Activated T-cell treated with anti-CD3 and anti-CD28 coated beads, Interleukin-2, amount 50 U/mL, for 24 hours (primary cell): ENCODE measurements around the gene BTN2A1.

Experiments
- DNase-seq: peaks from one replicate; pipeline ENCODE4 v3.0.0-alpha.2; 2020
- H3K27ac Mint-ChIP-seq: 2 replicates; pipeline ENCODE4 v1.8.0; 2020; ENCODE audit warnings: mild to moderate bottlenecking, mixed read lengths
- H3K27me3 Mint-ChIP-seq: 2 replicates; pipeline ENCODE4 v1.8.0; 2020; ENCODE audit warnings: mixed read lengths
- H3K36me3 Mint-ChIP-seq: 2 replicates; pipeline ENCODE4 v1.8.0; 2020; ENCODE audit warnings: low read depth, mixed read lengths
- H3K4me1 Mint-ChIP-seq: 2 replicates; pipeline ENCODE4 v1.8.0; 2020; ENCODE audit warnings: low read depth, mixed read lengths
- H3K4me3 Mint-ChIP-seq: 2 replicates; pipeline ENCODE4 v1.8.0; 2020; ENCODE audit warnings: mild to moderate bottlenecking, moderate library complexity, mixed read lengths
- H3K9me3 Mint-ChIP-seq: 2 replicates; pipeline ENCODE4 v1.8.0; 2020; ENCODE audit warnings: mixed read lengths

The BTN2A1 gene

DNA sequence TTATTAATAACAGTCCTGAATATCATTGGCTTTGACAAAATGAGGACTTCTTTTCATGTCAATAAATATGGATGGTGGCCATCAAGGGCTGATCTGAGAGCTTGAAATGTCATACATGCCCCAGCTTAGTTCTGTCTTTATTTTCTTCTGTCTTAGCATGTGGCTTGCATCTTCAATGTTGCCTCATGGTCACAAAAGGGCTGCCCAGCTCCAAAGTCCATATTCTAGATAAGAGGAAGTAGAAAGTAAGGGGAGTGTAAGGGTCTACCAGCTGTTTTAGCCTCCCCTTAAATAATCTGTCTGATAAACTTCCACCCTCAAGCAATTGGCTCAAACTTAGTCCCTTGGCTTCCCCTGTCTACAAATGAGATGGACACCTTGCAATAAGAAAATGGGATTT is 14.2 kb downstream of the BTN2A1 start:
- Mint-ChIP-seq H3K27me3 (no peaks in the 10 kb centered on the region), H3K9me3 (peaks cover 10% of the 10 kb centered on the region), H3K27ac (peak overlapping the region; percentile 12), H3K4me1 (peaks cover 40% of the 10 kb centered on the region), H3K4me3 (no peak overlapping the region), H3K36me3 (peaks cover 77% of the 10 kb centered on the region)
- DNase-seq: no peak

DNA sequence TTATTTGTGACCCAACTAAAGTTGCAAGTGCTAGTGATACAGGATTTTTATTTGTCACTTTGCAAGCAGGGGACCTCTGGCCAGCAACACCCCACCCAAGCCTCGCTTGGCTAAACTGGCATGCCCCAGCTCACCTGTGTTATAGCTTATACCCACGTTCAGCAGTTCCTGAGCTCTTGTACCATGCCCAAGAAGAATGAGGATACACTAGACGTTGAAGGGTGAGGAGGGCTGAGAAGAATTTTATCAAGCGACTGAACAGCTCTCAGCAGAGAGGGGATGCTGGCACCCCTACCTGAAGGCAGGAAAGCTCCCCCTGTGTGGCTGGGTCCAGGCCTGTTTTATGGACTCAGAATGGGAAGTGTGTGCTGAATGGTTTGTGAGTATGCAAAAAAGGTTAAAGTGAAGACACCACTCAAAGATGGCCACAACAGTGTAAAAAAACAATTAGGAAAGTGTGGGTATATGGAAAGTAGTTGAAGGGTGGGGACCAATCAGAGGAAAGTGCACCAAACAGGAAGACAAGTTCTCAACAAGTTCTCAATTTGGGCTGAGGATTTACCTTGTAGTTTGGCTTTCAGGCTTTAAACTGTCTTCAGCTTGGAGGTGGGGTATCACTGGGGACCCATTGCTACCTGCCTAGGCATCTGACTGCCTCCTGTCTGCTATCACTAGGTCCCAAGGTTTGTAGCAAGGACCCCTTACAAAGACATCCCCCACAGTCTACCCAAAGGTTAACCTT is 15.0 kb downstream of the BTN2A1 start:
- peak overlapping the region; percentile 100 for H3K27ac Mint-ChIP-seq
- peaks cover 70% of the 10 kb centered on the region for H3K36me3 Mint-ChIP-seq

DNA sequence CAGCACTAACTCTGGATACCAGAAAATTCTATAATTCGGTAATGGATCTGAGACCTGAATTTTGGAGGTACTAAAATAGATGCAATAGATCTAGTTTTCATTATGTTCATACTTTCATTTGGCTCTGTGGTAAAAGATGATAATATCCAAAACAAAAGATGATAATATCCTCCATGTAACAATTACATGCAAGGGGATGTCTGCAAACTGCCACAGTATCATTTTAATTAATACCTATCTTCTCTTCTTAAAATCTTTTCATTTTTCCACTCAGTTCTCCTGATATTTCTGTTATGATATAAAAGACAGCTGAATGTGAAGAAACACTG is 15.6 kb downstream of the BTN2A1 start:
- H3K27ac Mint-ChIP-seq: peak overlapping the region; percentile 100
- H3K27me3 Mint-ChIP-seq: no peaks in the 10 kb centered on the region
- DNase-seq: no peak
- peaks cover 48% of the 10 kb centered on the region for H3K4me1 Mint-ChIP-seq
- peaks cover 63% of the 10 kb centered on the region for H3K36me3 Mint-ChIP-seq
- H3K4me3 Mint-ChIP-seq: peak overlapping the region; percentile 98
- H3K9me3 Mint-ChIP-seq: peaks cover 10% of the 10 kb centered on the region

More for the DNA sequence above, 15.0 kb downstream of the BTN2A1 start:
- H3K27me3 Mint-ChIP-seq: no peaks in the 10 kb centered on the region
- peak overlapping the region; percentile 98 for H3K4me3 Mint-ChIP-seq
- H3K4me1 Mint-ChIP-seq: peaks cover 47% of the 10 kb centered on the region
- peaks cover 10% of the 10 kb centered on the region for H3K9me3 Mint-ChIP-seq
- no peak for DNase-seq

DNA sequence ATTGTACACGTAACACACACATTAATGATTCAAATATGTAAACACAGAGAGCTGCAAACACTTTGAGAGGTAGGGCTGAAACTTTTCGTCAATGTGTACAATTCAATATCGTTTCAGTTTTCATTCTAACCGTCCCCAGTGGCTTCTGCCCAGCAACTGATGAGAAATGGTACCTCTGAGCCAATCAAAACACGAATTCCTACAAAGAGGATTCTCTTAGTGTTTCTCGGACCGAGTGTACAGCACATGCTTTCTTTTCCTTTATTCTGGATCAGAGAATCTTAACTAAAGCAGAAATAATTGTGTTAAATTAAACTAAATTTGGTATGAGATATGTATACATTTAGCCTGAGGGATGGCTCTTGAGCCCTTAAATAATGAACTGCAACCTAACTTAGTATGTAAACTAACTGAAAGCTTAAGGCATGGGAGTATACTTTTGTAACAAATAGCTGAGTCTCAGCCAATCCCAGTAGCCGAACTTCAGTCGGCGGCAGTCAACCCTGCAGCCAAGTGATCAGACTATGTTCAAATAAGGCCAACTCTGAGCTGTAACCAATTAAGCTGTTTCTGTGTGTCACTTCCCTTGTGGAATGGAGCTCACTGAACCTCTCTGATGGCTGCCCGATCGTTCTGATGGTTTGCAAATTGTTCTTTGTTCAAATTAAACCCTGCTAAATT is 16.1 kb downstream of the BTN2A1 start:
- H3K27ac Mint-ChIP-seq: peak overlapping the region; percentile 100

DNA sequence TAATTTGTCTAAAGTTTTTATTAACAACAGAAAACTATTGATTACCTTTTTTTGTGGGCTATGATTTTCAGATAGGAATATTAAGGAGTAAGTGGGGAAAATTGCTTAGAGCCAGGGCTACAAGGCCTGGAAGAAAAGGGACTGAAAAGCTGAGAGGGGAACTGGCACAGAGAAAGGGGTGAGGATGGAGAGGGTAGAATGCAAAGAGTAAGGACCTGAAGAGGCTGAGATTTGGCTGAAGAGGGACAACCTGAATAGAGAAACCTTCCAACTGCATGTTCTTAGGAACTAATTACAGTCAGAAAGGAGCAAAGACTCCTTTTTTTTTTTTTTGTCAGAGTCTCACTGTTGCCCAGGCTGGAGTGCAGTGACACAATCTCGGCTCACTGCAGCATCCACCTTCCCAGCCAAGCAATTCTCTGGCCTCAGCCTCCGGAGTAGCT is 16.7 kb downstream of the BTN2A1 start:
- Mint-ChIP-seq H3K36me3 (peaks cover 54% of the 10 kb centered on the region), H3K4me3 (peak overlapping the region; percentile 98), H3K9me3 (peaks cover 10% of the 10 kb centered on the region), H3K27ac (peak overlapping the region; percentile 100), H3K4me1 (peaks cover 45% of the 10 kb centered on the region), H3K27me3 (no peaks in the 10 kb centered on the region)
- no peak for DNase-seq

More for the DNA sequence above, 16.1 kb downstream of the BTN2A1 start:
- no peaks in the 10 kb centered on the region for H3K27me3 Mint-ChIP-seq
- peak; percentile 73 for DNase-seq
- H3K36me3 Mint-ChIP-seq: peaks cover 58% of the 10 kb centered on the region
- peak overlapping the region; percentile 98 for H3K4me3 Mint-ChIP-seq
- peaks cover 10% of the 10 kb centered on the region for H3K9me3 Mint-ChIP-seq
- H3K4me1 Mint-ChIP-seq: peaks cover 45% of the 10 kb centered on the region

DNA sequence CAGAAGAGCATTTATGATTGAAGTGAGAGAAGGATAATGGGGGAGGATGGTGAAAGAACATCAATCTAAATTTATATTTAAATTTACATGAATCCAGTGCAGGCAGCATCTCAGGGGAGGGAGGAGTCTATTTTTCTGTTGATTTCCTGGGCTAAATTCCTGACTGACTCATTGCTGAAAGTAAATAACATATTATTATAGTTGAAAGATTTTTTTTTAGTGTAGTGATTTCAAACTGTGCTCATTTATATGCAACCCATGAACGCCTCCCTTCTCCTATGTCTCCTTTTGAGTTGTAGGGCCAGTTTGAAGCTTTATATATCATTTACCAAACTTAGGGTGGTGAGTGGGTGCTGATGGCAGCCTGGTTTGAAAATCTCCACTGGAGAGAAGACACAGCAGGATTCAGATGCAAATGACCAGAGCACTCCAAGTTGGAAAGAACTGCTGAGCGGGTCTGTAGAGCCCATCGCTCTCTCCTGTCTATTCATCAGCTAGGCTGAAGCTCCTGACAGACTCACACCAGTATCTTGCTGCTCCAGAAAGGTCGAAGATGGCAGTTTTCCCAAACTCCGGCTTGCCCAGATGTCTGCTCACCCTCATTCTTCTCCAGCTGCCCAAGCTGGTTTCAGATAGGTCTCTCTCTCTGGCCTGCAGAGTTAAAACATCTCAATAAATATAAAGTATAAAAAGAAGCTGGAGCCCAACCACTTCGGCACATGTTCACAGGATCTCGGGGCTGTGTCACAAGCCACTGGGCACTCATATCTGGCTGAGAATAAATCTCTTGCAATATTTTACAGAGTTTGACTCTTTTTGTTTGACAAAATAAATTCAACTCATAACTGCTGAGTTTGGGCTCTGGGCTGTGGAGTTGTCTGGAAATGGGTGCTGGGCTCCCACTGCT is 18.3 kb downstream of the BTN2A1 start:
- no peak overlapping the region for H3K4me3 Mint-ChIP-seq
- peaks cover 10% of the 10 kb centered on the region for H3K9me3 Mint-ChIP-seq
- peak overlapping the region; percentile 73 for H3K27ac Mint-ChIP-seq
- peaks cover 40% of the 10 kb centered on the region for H3K36me3 Mint-ChIP-seq
- no peak for DNase-seq
- no peaks in the 10 kb centered on the region for H3K27me3 Mint-ChIP-seq
- H3K4me1 Mint-ChIP-seq: peaks cover 45% of the 10 kb centered on the region

DNA sequence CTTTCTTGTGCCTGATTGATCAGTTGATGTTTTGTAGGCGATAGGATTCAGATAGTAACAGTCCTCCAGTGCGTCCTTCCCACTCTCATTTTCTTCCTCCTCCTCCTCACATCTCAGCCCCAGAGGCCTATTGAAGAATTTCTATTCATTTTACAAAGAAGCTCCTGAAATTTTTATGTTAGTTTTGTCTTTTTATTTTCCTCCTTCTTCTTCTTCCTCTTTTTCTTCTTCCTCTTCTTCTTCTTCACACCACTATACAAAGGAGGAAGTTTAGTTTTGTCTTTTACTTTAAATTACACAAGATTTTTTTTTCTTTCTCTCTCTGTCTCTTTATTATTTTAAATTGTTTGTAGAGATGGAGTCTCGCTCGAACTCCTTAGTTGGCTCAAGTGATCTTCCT is 19.1 kb downstream of the BTN2A1 start:
- Mint-ChIP-seq H3K4me3 (no peak overlapping the region), H3K27me3 (no peaks in the 10 kb centered on the region), H3K27ac (peak overlapping the region; percentile 73), H3K4me1 (peaks cover 45% of the 10 kb centered on the region), H3K9me3 (peaks cover 5% of the 10 kb centered on the region), H3K36me3 (peaks cover 33% of the 10 kb centered on the region)
- DNase-seq: no peak

DNA sequence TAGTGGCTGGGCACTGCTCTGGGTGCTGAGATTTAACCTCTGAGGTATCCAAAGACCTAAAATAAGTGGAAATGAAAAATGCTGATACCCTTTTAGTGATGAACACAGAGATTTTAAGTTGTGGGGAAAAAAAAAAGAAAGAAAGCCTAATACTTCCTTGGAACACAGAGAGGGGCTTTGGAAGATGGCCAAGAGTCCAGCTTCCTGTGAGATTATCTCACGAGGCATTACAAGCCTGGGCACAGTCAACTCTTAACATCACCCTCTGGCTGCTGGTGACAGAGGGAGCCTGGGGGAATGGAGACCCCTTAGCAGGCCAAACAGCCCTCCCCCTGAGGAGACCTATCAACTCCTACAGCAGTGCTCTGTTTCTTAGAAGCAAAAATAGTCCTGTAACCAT is 19.7 kb downstream of the BTN2A1 start:
- H3K4me1 Mint-ChIP-seq: peaks cover 43% of the 10 kb centered on the region

DNA sequence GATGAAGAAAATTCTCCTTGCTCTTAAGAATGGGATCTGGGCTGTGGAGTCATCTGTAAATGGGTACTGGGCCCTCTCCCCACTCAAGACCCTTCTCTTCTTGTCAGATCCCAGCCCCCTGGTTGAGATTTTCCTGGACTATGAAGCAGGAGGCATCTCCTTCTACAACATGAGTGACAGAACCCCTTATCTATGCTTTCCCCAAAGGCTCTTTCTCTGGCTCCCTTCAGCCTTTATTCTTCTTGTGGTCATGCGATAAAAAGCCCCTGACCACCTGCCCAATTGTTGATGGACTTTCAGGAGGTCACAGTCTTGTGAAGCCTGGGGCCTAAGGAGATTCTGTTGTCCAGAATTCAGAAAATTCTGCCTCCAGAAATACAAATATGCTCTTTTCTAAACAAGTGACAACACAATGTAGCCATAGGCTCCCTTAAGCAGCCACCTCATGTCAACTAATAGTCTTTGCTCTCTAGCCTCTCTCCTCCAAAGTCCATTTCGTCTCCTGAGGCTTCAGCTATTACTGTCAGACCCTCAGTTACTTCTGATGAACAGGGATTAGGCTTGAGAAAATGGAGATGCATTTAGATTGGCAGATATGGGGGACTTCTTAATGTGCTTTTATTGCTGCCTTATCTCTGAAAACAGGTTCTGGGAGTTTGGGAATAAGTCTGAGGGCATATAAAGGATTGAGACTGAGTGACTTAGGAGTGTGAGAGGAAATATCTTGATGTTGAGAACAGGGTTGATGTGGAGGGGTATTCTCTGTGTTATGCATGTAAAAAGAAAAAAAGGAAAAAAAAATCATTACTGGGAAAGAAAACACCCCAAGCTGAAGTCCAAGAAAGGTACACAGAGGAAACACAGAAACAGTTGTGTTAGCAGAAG is 20.6 kb downstream of the BTN2A1 start:
- Mint-ChIP-seq H3K36me3 (peaks cover 24% of the 10 kb centered on the region), H3K9me3 (no peaks in the 10 kb centered on the region), H3K4me3 (no peak overlapping the region), H3K27me3 (no peaks in the 10 kb centered on the region), H3K27ac (peak overlapping the region; percentile 52), H3K4me1 (peaks cover 34% of the 10 kb centered on the region)
- DNase-seq: no peak

More for the DNA sequence above, 19.7 kb downstream of the BTN2A1 start:
- Mint-ChIP-seq H3K36me3 (peaks cover 29% of the 10 kb centered on the region), H3K4me3 (no peak overlapping the region), H3K27ac (peak overlapping the region; percentile 48), H3K27me3 (no peaks in the 10 kb centered on the region), H3K9me3 (peaks cover 4% of the 10 kb centered on the region)
- DNase-seq: no peak

DNA sequence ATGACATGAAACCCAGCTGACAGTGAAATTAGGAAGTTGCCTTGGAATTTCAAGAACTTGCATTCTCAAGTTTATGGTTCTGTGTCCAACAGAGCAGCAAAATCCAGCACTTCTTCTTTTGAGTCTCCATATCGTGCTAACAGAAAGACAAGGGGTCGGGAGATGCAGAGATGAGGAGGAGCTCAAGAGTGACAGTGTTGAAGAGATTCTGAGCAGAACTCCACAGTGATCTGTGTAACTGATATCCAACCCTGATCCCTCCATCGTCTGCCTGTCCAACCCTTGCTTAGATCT is 21.2 kb downstream of the BTN2A1 start:
- Mint-ChIP-seq H3K36me3 (peaks cover 21% of the 10 kb centered on the region), H3K4me3 (no peak overlapping the region), H3K4me1 (peaks cover 30% of the 10 kb centered on the region), H3K27ac (no peak overlapping the region), H3K9me3 (no peaks in the 10 kb centered on the region), H3K27me3 (no peaks in the 10 kb centered on the region)
- DNase-seq: no peak

DNA sequence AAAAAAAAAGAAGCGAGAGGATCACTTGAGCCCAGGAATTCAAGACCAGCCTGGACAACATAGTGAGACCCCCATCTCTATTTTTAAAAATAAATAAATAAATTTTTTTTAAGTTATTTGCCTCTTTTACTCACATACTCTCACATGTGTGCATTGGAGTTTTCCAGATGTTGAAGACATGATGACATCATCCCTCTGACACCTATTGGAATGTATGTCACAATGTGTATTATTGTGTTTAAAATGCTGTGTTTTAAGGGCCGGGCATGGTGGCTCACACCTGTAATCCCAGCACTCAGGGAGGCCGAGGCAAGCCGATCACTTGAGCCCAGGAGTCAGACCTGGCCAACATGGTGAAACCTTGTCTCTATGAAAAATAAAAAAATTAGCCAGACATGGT is 24.6 kb downstream of the BTN2A1 start:
- peaks cover 2% of the 10 kb centered on the region for H3K9me3 Mint-ChIP-seq
- no peak overlapping the region for H3K27ac Mint-ChIP-seq
- no peaks in the 10 kb centered on the region for H3K27me3 Mint-ChIP-seq
- H3K4me3 Mint-ChIP-seq: no peak overlapping the region
- DNase-seq: no peak
- peaks cover 4% of the 10 kb centered on the region for H3K4me1 Mint-ChIP-seq
- no peaks in the 10 kb centered on the region for H3K36me3 Mint-ChIP-seq

DNA sequence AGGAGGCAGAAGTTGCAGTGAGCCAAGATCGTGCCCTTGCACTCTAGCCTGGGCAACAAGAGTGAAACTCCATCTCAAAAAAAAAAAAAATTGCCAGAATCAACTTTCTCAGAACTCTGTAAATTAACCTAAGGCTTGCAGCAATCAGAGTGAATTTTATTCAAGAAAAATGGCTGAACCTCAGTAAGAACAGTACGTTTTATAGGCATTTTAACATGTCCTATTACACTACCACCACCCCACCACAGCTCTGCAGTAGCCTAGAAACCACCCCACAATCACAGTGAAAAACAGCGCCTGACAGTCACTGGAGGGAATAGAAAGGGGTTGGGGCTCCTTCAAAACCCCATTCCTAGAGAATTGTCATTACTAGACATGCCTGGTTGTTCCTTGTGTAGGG is 26.0 kb downstream of the BTN2A1 start:
- H3K27me3 Mint-ChIP-seq: no peaks in the 10 kb centered on the region
- peaks cover 9% of the 10 kb centered on the region for H3K9me3 Mint-ChIP-seq
- H3K4me3 Mint-ChIP-seq: no peak overlapping the region
- H3K27ac Mint-ChIP-seq: no peak overlapping the region
- H3K4me1 Mint-ChIP-seq: no peaks in the 10 kb centered on the region
- no peak for DNase-seq
- peaks cover 3% of the 10 kb centered on the region for H3K36me3 Mint-ChIP-seq

DNA sequence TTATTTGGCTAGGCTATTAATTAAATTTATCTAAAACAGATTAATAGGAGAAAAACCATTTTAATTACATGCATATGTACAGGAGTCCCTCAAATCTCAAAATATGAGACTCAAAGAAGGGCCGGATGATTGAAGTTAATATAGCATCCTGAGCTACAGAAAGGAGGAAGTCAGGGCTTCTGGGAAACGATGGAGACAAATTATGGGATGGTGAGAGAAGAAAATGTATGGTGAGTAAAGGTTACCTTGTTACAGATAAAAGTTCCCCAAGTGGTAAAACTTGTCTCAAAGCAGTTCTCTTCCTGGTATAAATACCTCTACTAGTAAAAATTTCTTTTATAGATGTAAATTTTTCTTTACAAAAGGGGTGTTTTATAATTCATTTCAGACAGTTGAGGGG is 26.4 kb downstream of the BTN2A1 start:
- Mint-ChIP-seq H3K4me1 (no peaks in the 10 kb centered on the region), H3K27ac (no peak overlapping the region), H3K9me3 (peaks cover 9% of the 10 kb centered on the region), H3K27me3 (no peaks in the 10 kb centered on the region), H3K4me3 (no peak overlapping the region), H3K36me3 (peaks cover 3% of the 10 kb centered on the region)
- no peak for DNase-seq
